ENCODE results near the gene SHKBP1.
"Not testable (repeated sequence)": the region's sequence is repeated elsewhere in the genome, so short reads cannot be mapped to it uniquely, and the experiment has no call there.

Gene SHKBP1

DNA sequence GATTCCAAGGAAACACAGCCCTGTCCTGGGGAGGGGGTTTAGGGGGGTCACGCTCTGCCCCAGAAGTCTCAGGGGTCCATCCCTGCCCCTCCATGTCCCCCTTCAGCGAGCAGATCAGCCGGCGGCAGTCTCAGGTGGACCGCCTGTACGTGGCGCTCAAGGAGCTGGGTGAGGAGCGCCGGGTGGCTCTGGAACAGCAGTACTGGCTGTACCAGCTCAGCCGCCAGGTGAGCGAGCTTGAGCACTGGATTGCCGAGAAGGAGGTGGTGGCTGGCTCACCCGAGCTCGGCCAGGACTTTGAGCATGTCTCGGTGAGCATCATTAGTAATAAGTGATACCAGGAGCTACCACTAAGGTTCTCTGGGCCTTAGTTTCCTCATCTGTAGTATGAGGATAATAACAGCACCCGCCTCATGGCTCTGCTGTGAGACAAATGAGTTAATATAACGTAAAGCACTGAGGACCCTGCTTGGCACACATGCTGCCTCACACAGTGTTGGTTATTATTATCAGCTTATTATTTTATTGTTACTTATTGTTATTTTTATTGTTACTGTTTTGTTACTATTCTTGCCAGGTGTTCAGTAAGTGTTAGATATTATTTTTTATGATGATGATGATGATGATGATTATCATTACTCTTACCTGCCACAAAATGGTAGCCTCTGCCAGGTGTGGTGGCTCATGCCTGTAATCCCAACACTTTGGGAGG is 20.5 kb upstream of the SHKBP1 start:
- DNase-seq (ENCODE audit: low spot score) = no peak

- DNase-seq (ENCODE audit: low spot score) = no peak
Measured at GRCh38 chr19:40556953-40557530, 19.6 kb upstream of the SHKBP1 start.

- no peak for DNase-seq (ENCODE audit: low spot score)
Measured at GRCh38 chr19:40559394-40559793, 17.3 kb upstream of the SHKBP1 start.

- DNase-seq (ENCODE audit: low spot score) = no peak
Measured at GRCh38 chr19:40560092-40560507, 16.6 kb upstream of the SHKBP1 start.

GRCh38 chr19:40561947-40562346 is 14.7 kb upstream of the SHKBP1 start:
- DNase-seq (ENCODE audit: low spot score) = no peak

GRCh38 chr19:40564535-40564934 is 12.1 kb upstream of the SHKBP1 start:
- not testable (repeated sequence) for DNase-seq (ENCODE audit: low spot score)

GRCh38 chr19:40565355-40565754 is 11.3 kb upstream of the SHKBP1 start:
- DNase-seq (ENCODE audit: low spot score) = no peak

- DNase-seq (ENCODE audit: low spot score) = no peak
Measured at GRCh38 chr19:40565910-40566495, 10.7 kb upstream of the SHKBP1 start.

- peak; percentile 37 for DNase-seq (ENCODE audit: low spot score)
Measured at GRCh38 chr19:40567040-40567749, 9.5 kb upstream of the SHKBP1 start.

- DNase-seq (ENCODE audit: low spot score) = peak; percentile 46
Measured at GRCh38 chr19:40567750-40568494, 8.8 kb upstream of the SHKBP1 start.

DNA sequence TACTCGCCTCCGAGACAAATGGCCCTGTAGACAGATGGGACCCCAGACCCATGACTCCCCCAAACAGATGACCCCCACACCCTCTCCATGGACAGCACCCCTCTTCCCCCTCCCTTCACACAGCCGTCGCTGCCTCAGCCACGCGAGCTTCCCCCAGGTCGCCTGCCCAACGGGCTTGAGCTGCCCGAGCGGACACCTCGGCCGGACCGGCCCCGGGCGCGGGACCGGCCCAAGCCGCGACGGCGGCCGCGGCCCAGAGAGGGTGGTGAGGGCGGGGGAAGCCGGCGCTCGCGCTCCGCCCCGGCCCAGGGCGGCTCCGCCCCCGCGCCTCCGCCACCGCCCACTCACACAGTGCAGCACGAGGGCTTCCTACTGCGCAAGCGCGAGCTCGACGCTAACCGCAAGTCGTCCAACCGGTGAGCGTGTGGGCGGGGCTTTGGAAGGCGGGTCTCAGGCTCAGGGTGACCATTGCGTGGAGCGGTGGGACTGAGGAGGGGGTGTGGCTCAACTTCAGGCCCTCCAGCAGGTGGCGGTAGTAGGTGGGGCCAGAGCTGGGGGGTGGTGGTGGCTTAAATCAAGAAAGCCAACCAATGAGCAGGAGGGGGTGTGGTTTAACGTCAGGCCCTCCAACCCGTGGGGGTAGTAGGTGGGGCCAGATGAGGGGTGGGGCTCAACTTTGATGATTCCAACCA is 6.2 kb upstream of the SHKBP1 start:
- DNase-seq (ENCODE audit: low spot score) = peak; percentile 98

DNA sequence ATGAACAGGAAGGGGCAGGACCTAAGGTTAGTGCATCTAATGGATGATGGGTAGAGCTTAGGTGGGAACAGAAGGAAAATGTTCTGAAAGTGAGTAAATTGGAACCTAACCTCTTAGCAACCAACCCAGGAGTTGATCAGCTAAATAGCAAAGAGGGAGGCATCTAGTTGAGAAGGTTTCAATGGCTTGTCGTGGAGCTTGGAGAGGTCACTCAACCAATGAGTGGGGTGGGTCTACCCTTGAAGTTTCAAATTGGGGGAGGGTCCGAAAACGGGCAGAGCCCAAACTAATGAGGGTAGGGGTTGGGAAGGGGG is 5.7 kb upstream of the SHKBP1 start:
- DNase-seq (ENCODE audit: low spot score) = no peak

DNA sequence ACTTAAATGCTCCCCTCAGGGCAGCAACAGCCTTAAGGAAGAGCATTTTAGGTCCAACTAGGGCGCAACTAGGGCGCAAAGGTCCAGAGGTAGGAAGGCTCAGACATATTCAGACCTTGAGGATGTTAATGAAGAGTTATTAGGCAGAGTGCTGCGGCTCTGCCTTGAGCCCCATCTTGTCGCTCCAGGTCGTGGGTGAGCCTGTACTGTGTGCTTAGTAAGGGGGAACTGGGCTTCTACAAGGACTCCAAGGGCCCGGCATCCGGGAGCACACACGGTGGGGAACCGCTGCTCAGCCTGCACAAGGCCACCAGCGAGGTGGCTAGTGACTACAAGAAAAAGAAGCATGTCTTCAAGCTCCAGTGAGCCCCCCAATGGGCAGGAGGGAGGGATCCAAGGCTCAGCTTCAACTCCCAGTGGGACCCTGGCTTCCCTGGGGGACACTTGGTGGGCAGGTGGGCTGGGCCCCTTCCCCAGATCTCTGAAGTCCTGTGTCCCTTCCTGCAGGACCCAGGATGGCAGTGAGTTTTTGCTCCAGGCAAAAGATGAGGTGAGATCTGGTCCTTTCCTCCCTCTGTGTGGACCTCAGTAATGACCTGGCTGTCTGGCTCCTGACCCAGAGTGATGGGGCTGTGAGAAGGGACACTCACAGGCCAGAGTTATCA is 4.7 kb upstream of the SHKBP1 start:
- no peak for DNase-seq (ENCODE audit: low spot score)

- DNase-seq (ENCODE audit: low spot score) = no peak
Measured at GRCh38 chr19:40575326-40575725, 1.3 kb upstream of the SHKBP1 start.

DNA sequence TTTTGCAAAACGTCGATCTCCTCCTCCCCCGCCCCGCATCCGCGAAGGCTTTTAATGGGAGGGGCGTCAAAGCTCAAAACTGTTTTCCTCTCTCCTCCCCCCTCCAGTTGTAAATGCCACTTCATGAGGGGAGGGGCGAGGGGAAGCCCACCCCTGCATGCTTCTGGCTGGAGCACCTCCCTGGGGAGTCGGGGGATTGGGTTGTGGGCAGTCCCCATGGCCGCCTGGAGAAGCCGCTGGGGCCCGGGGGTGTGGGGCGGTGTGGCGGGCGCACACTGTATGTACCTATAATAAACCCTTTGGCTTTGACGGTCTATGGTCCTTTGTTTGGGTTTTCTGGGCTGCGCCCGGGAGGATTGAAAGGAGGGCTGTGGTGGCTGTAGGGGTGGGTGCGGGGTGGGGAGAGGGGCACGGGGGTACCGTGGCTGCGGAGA is 505 bp upstream of the SHKBP1 start:
- no peak for DNase-seq (ENCODE audit: low spot score)

DNA sequence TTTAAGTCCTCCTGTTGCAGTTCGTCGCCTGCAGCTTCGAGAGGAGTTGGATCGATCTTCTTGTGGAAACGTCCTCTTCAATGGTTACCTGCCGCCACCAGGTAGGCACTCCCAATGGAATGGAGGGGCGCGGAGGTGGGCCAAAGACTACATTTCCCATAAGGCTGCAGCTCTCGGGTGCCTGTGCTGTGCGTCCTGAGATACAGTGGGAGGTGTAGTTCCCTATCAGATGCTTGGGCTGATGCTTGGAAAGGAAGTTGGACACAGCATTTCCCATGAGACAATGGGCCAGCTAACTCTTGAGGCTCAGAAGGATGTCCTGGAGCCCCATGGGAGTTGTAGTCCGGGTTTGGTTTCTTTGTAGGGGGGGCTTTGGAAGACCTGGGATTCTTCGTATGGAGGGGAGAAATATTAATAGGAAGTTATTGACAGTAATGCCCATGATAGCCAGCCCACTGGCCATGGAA is 1.8 kb downstream of the SHKBP1 start:
- no peak for DNase-seq (ENCODE audit: low spot score)

- DNase-seq (ENCODE audit: low spot score) = no peak
Measured at GRCh38 chr19:40580619-40581018, 3.9 kb downstream of the SHKBP1 start.

DNA sequence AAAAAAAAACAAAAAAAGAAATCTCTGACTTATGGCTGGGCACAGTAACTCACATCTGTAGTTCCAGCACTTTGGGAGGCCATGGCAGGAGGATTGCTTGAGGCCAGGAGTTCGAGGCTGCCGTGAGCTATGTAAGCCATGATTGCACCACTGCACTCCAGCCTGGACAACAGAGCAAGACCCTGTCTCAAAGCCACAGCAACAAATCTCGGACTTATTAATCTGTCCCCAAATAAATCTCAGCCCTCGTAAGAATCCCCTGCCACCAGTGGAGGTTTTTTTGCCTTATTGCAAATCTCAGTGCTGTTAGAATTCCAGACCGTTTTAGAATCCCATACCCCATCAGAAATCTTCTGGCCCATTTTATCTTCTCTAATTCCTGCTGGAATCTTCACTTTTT is 4.9 kb downstream of the SHKBP1 start:
- no peak for DNase-seq (ENCODE audit: low spot score)

- no peak for DNase-seq (ENCODE audit: low spot score)
Measured at GRCh38 chr19:40582467-40582866, 5.8 kb downstream of the SHKBP1 start.

- DNase-seq (ENCODE audit: low spot score) = no peak
Measured at GRCh38 chr19:40583283-40583682, 6.6 kb downstream of the SHKBP1 start.

GRCh38 chr19:40584007-40584406 is 7.3 kb downstream of the SHKBP1 start:
- DNase-seq (ENCODE audit: low spot score) = no peak
